Smooth muscle cell (in vitro differentiated cells): ENCODE results near the gene ORC2. TPM values are rescaled to one million over a fixed set of nuclear protein-coding genes. Genes with fewer than 3 reads are reported as not detected.

Experiments used
- DNase-seq: peaks from one replicate; lab custom pipeline; 2025; ENCODE audit not compliant: unreplicated experiment; lab: John Stamatoyannopoulos, UW
- H2AFZ ChIP-seq: fragments of 200-600 bp; sonication (generic); 2 replicates; pipeline ENCODE4 v1.6.0; 2016; ENCODE audit warnings: antibody characterized with exemption, low read depth, mild to moderate bottlenecking
- H3F3A ChIP-seq: fragments of 200-600 bp; sonication (generic); 2 replicates; pipeline ENCODE4 v1.6.0; 2017; ENCODE audit warnings: antibody characterized with exemption, low read depth
- H3K27ac ChIP-seq: fragments of 200-600 bp; sonication (generic); 2 replicates; pipeline ENCODE4 v1.5.1; 2016; ENCODE audit warnings: low read depth, mild to moderate bottlenecking
- H3K27me3 ChIP-seq: fragments of 200-600 bp; sonication (generic); 2 replicates; pipeline ENCODE4 v1.6.1; 2016; ENCODE audit warnings: low read depth, mild to moderate bottlenecking
- H3K36me3 ChIP-seq: fragments of 200-600 bp; sonication (generic); 2 replicates; pipeline ENCODE4 v1.5.1; 2016; ENCODE audit warnings: low read depth
- H3K4me1 ChIP-seq: fragments of 200-600 bp; sonication (generic); 2 replicates; pipeline ENCODE4 v1.5.1; 2016; ENCODE audit warnings: low read depth
- H3K4me2 ChIP-seq: fragments of 200-600 bp; sonication (generic); 2 replicates; pipeline ENCODE4 v1.6.0; 2016; ENCODE audit warnings: mild to moderate bottlenecking
- H3K4me3 ChIP-seq: fragments of 200-600 bp; sonication (generic); 2 replicates; pipeline ENCODE4 v1.5.1; 2016; ENCODE audit warnings: mild to moderate bottlenecking
- H3K79me2 ChIP-seq: fragments of 200-600 bp; sonication (generic); 2 replicates; pipeline ENCODE4 v1.6.0; 2016; ENCODE audit warnings: low read depth, mild to moderate bottlenecking
- H3K9ac ChIP-seq: fragments of 200-600 bp; sonication (generic); 2 replicates; pipeline ENCODE4 v1.6.0; 2016; ENCODE audit warnings: low read depth
- H3K9me3 ChIP-seq: fragments of 200-600 bp; sonication (generic); replicated peaks from 2 replicates; pipeline ENCODE4 v1.5.1; 2016; ENCODE audit warnings: low read depth
- H4K20me1 ChIP-seq: fragments of 200-600 bp; sonication (generic); 2 replicates; pipeline ENCODE4 v1.6.0; 2016; ENCODE audit warnings: low read depth
- CTCF ChIP-seq: fragments of 200-600 bp; sonication (generic); IDR thresholded peaks from 2 replicates; pipeline ENCODE4 v1.5.1; 2017; ENCODE audit warnings: borderline replicate concordance, mild to moderate bottlenecking, antibody characterized with exemption; ENCODE audit not compliant: insufficient read depth, poor library complexity, severe bottlenecking
- WGBS: methylation state at CpG from one replicate; pipeline ENCODE4 v1.1.7; 2016; ENCODE audit warnings: low lambda C conversion rate; 5-methylcytosine and 5-hydroxymethylcytosine counted together
- polyA plus RNA-seq: library from polyadenylated mRNA; unstranded; fragments of >200 nt; fragmentation: Nextera tagmentation; extraction: Ambion mirVana; gene quantifications from 2 replicates; pipeline ENCODE4 v1.2.1, GENCODE V29; 2016
- total RNA-seq: library from RNA; depleted of rRNA; stranded (reverse); fragments of >200 nt; gene quantifications from 2 replicates; pipeline ENCODE4 v1.2.3, GENCODE V29; 2014

The ORC2 gene
- total RNA-seq, result 11.5 and 16.0 TPM in 2 replicates
- 7.1 and 8.3 TPM in 2 replicates for polyA plus RNA-seq

- under 1% methylated on average over 61 of the region's 61 CpGs for WGBS
- no peaks in the 10 kb centered on the region for H4K20me1 ChIP-seq
- no peaks in the 10 kb centered on the region for H3K36me3 ChIP-seq
- H3K27ac ChIP-seq, result peak within 1 kb of the TSS; percentile 51
- H2AFZ ChIP-seq, result peak within 1 kb of the TSS; percentile 94
- H3K4me2 ChIP-seq, result peak within 1 kb of the TSS; percentile 88
- no peaks in the 10 kb centered on the region for H3K9me3 ChIP-seq
- H3K4me3 ChIP-seq, result peak within 1 kb of the TSS; percentile 98
- TF ChIP-seq CTCF, result peak; percentile 51
- DNase-seq, result peak; percentile 66
- peak within 1 kb of the TSS; percentile 85 for H3K9ac ChIP-seq
- peaks cover 5% of the 10 kb centered on the region for H3F3A ChIP-seq
- H3K79me2 ChIP-seq, result peaks cover 28% of the 10 kb centered on the region
- H3K27me3 ChIP-seq, result no peaks in the 10 kb centered on the region
- peaks cover 21% of the 10 kb centered on the region for H3K4me1 ChIP-seq
These were observed at the start of gene ORC2 for GRCh38 chr2:200963124-200963917. ORC2 (minus strand) TSS chr2:200963660; CDS start chr2:200958123, 5,537 bp downstream.

GRCh38 chr2:201008296-201008829 lies 44.9 kb upstream of the ORC2 start:
- no peaks in the 10 kb centered on the region for H3K9me3 ChIP-seq
- H3K27ac ChIP-seq, result no peak overlapping the region
- no peak for TF ChIP-seq CTCF
- no peak overlapping the region for H2AFZ ChIP-seq
- H4K20me1 ChIP-seq, result no peaks in the 10 kb centered on the region
- DNase-seq, result no peak
- no peaks in the 10 kb centered on the region for H3K36me3 ChIP-seq
- no peaks in the 10 kb centered on the region for H3K4me1 ChIP-seq
- no peaks in the 10 kb centered on the region for H3K27me3 ChIP-seq
- H3K79me2 ChIP-seq, result no peaks in the 10 kb centered on the region
- no peak overlapping the region for H3K4me2 ChIP-seq
- no peak overlapping the region for H3K9ac ChIP-seq
- no peak overlapping the region for H3K4me3 ChIP-seq
- H3F3A ChIP-seq, result no peaks in the 10 kb centered on the region
- 96% methylated on average over 2 of the region's 2 CpGs for WGBS

- H3K4me1 ChIP-seq, result no peaks in the 10 kb centered on the region
These were observed 44.1 kb upstream of the ORC2 start for GRCh38 chr2:201007584-201007998.

More at GRCh38 chr2:201007584-201007998, 44.1 kb upstream of the ORC2 start:
- no peak for DNase-seq
- no peak for TF ChIP-seq CTCF
- Histone ChIP-seq H3K9me3 (no peaks in the 10 kb centered on the region), H2AFZ (no peak overlapping the region), H3K36me3 (no peaks in the 10 kb centered on the region), H3K9ac (no peak overlapping the region), H3K79me2 (no peaks in the 10 kb centered on the region), H3F3A (no peaks in the 10 kb centered on the region), H3K27me3 (no peaks in the 10 kb centered on the region), H3K4me2 (no peak overlapping the region), H3K4me3 (no peak overlapping the region), H4K20me1 (no peaks in the 10 kb centered on the region), H3K27ac (no peak overlapping the region)
- 69% methylated on average over 3 of the region's 3 CpGs for WGBS
